H1 (cell line): ENCODE data around the gene OR8B4. TPM values are rescaled to one million over a fixed set of nuclear protein-coding genes. Genes with fewer than 3 reads are reported as not detected.

ENCODE experiments used
- CTCF ChIA-PET: fragments of 300-600 bp; sonication (Branson Sonifier 250); formaldehyde crosslinking; loops from one replicate; lab custom pipeline; 2021; ENCODE audit not compliant: partially characterized antibody; lab: Charles Lee
- POLR2A ChIA-PET: fragments of 300-600 bp; sonication (Branson Sonifier 250); formaldehyde crosslinking; loops from one replicate; lab custom pipeline; 2021; ENCODE audit warnings: inconsistent platforms; ENCODE audit not compliant: partially characterized antibody; lab: Charles Lee
- DNase-seq, 2 experiments: peaks; one replicate each; pipeline versions ENCODE4 v3.0.0 to v3.0.0-alpha.2; 2010 to 2022; ENCODE audit warnings: low spot score in 2 of 2, low read depth in 1 of 2, mixed read lengths in 1 of 2
- FAIRE-seq: peaks from 2 replicates; lab custom pipeline; 2011; peaks lifted over from hg19 to GRCh38; lab: Jason Lieb, UNC
- H2AFZ ChIP-seq: 2 replicates; pipeline ENCODE4 v1.8.1; 2012; ENCODE audit warnings: low read length, inconsistent platforms
- H2AK5ac ChIP-seq: 2 replicates; pipeline ENCODE4 v1.6.1; 2013; ENCODE audit warnings: low read depth, low read length
- H2BK120ac ChIP-seq: replicated peaks from 2 replicates; pipeline ENCODE3; 2013; ENCODE audit warnings: low read depth, low read length, inconsistent platforms
- H2BK12ac ChIP-seq: 2 replicates; pipeline ENCODE4 v1.6.1; 2013; ENCODE audit warnings: low read depth, low read length
- H2BK15ac ChIP-seq: 2 replicates; pipeline ENCODE4 v1.6.1; 2013; ENCODE audit warnings: low read length
- H2BK20ac ChIP-seq: 2 replicates; pipeline ENCODE4 v1.6.1; 2013; ENCODE audit warnings: low read length
- H2BK5ac ChIP-seq: 2 replicates; pipeline ENCODE4 v1.6.1; 2013; ENCODE audit warnings: low read depth, low read length
- H3K14ac ChIP-seq: 2 replicates; pipeline ENCODE4 v1.6.1; 2013; ENCODE audit warnings: inconsistent platforms; ENCODE audit not compliant: insufficient read length
- H3K18ac ChIP-seq: 2 replicates; pipeline ENCODE4 v1.6.1; 2013; ENCODE audit warnings: low read length; ENCODE audit errors: extremely low read depth
- H3K23ac ChIP-seq: 2 replicates; pipeline ENCODE4 v1.6.1; 2013; ENCODE audit warnings: inconsistent platforms; ENCODE audit not compliant: insufficient read length
- H3K23me2 ChIP-seq: 2 replicates; pipeline ENCODE4 v1.6.1; 2013; ENCODE audit warnings: low read depth, low read length
- H3K27ac ChIP-seq: 2 replicates; pipeline ENCODE4 v1.6.1; 2011; ENCODE audit warnings: low read depth, low read length, inconsistent platforms
- H3K27me3 ChIP-seq, 4 experiments: replicated peaks in 1 of 4; 1 replicate in 1 of 4; 2 replicates in 3 of 4; pipeline versions ENCODE4 v1.6.1 to v1.8.1; 2011 to 2013; ENCODE audit warnings: low read length in 3 of 4, mild to moderate bottlenecking in 3 of 4, inconsistent platforms in 2 of 4, mixed read lengths in 2 of 4, moderate library complexity in 1 of 4; ENCODE audit not compliant: control insufficient read depth in 3 of 4, insufficient read depth in 3 of 4; ENCODE audit errors: extremely low read depth in 1 of 4
- H3K36me3 ChIP-seq, 4 experiments: 2 replicates each; pipeline versions ENCODE4 v1.6.1 to v1.8.1; 2011 to 2013; ENCODE audit warnings: mild to moderate bottlenecking in 4 of 4, low read length in 3 of 4, moderate library complexity in 2 of 4, control low read depth in 1 of 4, inconsistent platforms in 1 of 4; ENCODE audit not compliant: insufficient read depth in 4 of 4, control insufficient read depth in 2 of 4
- H3K4ac ChIP-seq: replicated peaks from 2 replicates; pipeline ENCODE3; 2013; ENCODE audit warnings: low read length, low read depth, mixed read lengths, inconsistent platforms; ENCODE audit not compliant: insufficient read length
- H3K4me1 ChIP-seq, 4 experiments: replicated peaks in 1 of 4; 1 replicate in 1 of 4; 2 replicates in 3 of 4; pipeline versions ENCODE4 v1.6.1 to v1.8.1; 2011 to 2013; ENCODE audit warnings: low read length in 3 of 4, inconsistent platforms in 2 of 4, mixed read lengths in 1 of 4; ENCODE audit not compliant: insufficient read depth in 4 of 4, control insufficient read depth in 3 of 4
- H3K4me2 ChIP-seq, 2 experiments: 2 replicates each; pipeline versions ENCODE4 v1.6.1 to v1.8.1; 2011 to 2013; ENCODE audit warnings: low read depth in 2 of 2, low read length in 2 of 2, control low read depth in 1 of 2, inconsistent platforms in 1 of 2, mild to moderate bottlenecking in 1 of 2; ENCODE audit not compliant: insufficient read depth in 1 of 2
- H3K4me3 ChIP-seq, 4 experiments: fragments of 200-600, 300-600 bp in 1 of 4; sonication (generic), shearing (Covaris generic), sonication (Bioruptor Twin) in 1 of 4; 2 replicates each; pipeline versions ENCODE4 v1.5.1 to v1.8.1; 2011 to 2016; ENCODE audit warnings: low read length in 4 of 4, low read depth in 3 of 4, control low read depth in 2 of 4, inconsistent platforms in 2 of 4, mild to moderate bottlenecking in 2 of 4, mixed read lengths in 1 of 4, moderate library complexity in 1 of 4; ENCODE audit not compliant: insufficient read depth in 2 of 4; ENCODE audit errors: extremely low read depth in 1 of 4
- H3K56ac ChIP-seq: replicated peaks from 2 replicates; pipeline ENCODE3; 2013; ENCODE audit warnings: low read depth, mild to moderate bottlenecking, mixed read lengths, low read length, inconsistent platforms; ENCODE audit not compliant: insufficient read length
- H3K79me1 ChIP-seq: 2 replicates; pipeline ENCODE4 v1.6.1; 2013; ENCODE audit warnings: low read depth, low read length, control low read depth
- H3K79me2 ChIP-seq, 2 experiments: 2 replicates each; pipeline versions ENCODE4 v1.6.1 to v1.8.1; 2012 to 2013; ENCODE audit warnings: low read length in 2 of 2, mild to moderate bottlenecking in 2 of 2, inconsistent platforms in 1 of 2; ENCODE audit not compliant: insufficient read depth in 2 of 2, control insufficient read depth in 1 of 2
- H3K9ac ChIP-seq, 4 experiments: replicated peaks in 1 of 4; 1 replicate in 1 of 4; 2 replicates in 3 of 4; pipeline versions ENCODE4 v1.6.1 to v1.8.1; 2011 to 2013; ENCODE audit warnings: low read depth in 3 of 4, low read length in 3 of 4, control low read depth in 2 of 4, mild to moderate bottlenecking in 2 of 4, moderate library complexity in 2 of 4, inconsistent platforms in 1 of 4; ENCODE audit errors: extremely low read depth in 1 of 4
- H3K9me3 ChIP-seq, 2 experiments: 2 replicates each; pipeline versions ENCODE4 v1.6.1 to v1.8.1; 2012 to 2013; ENCODE audit warnings: mild to moderate bottlenecking in 2 of 2, moderate library complexity in 2 of 2, control low read depth in 1 of 2, inconsistent platforms in 1 of 2, low read depth in 1 of 2, low read length in 1 of 2, mixed read lengths in 1 of 2; ENCODE audit not compliant: insufficient read depth in 2 of 2
- H4K20me1 ChIP-seq, 2 experiments: replicated peaks in 1 of 2; 2 replicates each; pipeline versions ENCODE3 to v1.8.1; 2011 to 2013; ENCODE audit warnings: inconsistent platforms in 2 of 2, low read length in 2 of 2, mild to moderate bottlenecking in 1 of 2; ENCODE audit not compliant: insufficient read depth in 2 of 2, control insufficient read depth in 1 of 2
- H4K5ac ChIP-seq: 2 replicates; pipeline ENCODE4 v1.6.1; 2013; ENCODE audit warnings: low read length, low read depth, mixed read lengths, inconsistent platforms; ENCODE audit not compliant: insufficient read length
- H4K8ac ChIP-seq: 2 replicates; pipeline ENCODE4 v1.8.0; 2013; ENCODE audit warnings: mild to moderate bottlenecking, moderate library complexity, low read length, inconsistent platforms; ENCODE audit not compliant: insufficient read depth; ENCODE audit errors: extremely low read depth
- H4K91ac ChIP-seq: replicated peaks from 2 replicates; pipeline ENCODE3; 2013; ENCODE audit warnings: low read length, mixed read lengths, inconsistent platforms; ENCODE audit not compliant: insufficient read length
- KDM1A ChIP-seq: fragments of 200-600, 300-600 bp; sonication (generic); IDR thresholded peaks from 2 replicates; pipeline ENCODE4 v1.7.1; 2016; ENCODE audit warnings: mild to moderate bottlenecking, low read length, borderline replicate concordance
- YY1 ChIP-seq: IDR thresholded peaks from 2 replicates; pipeline ENCODE4 v1.6.1; 2011; ENCODE audit warnings: low read depth, mild to moderate bottlenecking, low read length
- WGBS, 2 experiments: shearing (Covaris generic) in 1 of 2; methylation state at CpG; one replicate each; pipeline versions ENCODE4 v1.1.6 to v1.1.7; 2013 to 2015; ENCODE audit warnings: low lambda C conversion rate in 2 of 2, mixed read lengths in 2 of 2, inconsistent platforms in 1 of 2, low coverage in 1 of 2, missing lambda C conversion rate in 1 of 2; ENCODE audit not compliant: insufficient replicate concordance in 2 of 2, insufficient coverage in 1 of 2, insufficient read length in 1 of 2; ENCODE audit errors: extremely low coverage in 1 of 2, missing lambda C conversion rate in 1 of 2; 5-methylcytosine and 5-hydroxymethylcytosine counted together
- polyA plus RNA-seq, 7 experiments: library from polyadenylated mRNA; depleted of rRNA in 3 of 7; stranded (reverse) in 5 of 7; unstranded in 2 of 7; fragments of >200 nt in 5 of 7; fragments of 200-250 nt in 2 of 7; gene quantifications; 1 replicate in 5 of 7; 2 replicates in 1 of 7; 4 replicates in 1 of 7; pipeline versions ENCODE4 v1.2.1 to v1.2.3, GENCODE V29; 2011 to 2013; ENCODE audit warnings: missing spikeins in 2 of 7, mixed read lengths in 2 of 7
- total RNA-seq: library from RNA; stranded (reverse); fragmentation: NEBNext Ultra II Directional; extraction: Animal tissue kit (Norgen Biotek cat#: 25700); gene quantifications from 2 replicates; pipeline ENCODE4 v1.2.1, GENCODE V29; 2021

The OR8B4 gene
- total and polyA plus RNA-seq, 2 of the 8 experiments (the other 6 are each of a cell fraction or from before 2014, with no cell fraction given) = not detected

GRCh38 chr11:124470561-124471227 lies 46.0 kb upstream of the OR8B4 start:
- Histone ChIP-seq H3K79me2 (no peaks in the 10 kb centered on the region), H3K79me1 (no peaks in the 10 kb centered on the region), H2BK12ac (no peak overlapping the region), H3K18ac (no peak overlapping the region), H3K4me2 (no peak overlapping the region), H3K56ac (no peak overlapping the region), H3K23ac (no peak overlapping the region), H3K9me3 (no peaks in the 10 kb centered on the region), H3K27me3 (no peaks in the 10 kb centered on the region), H3K36me3 (no peaks in the 10 kb centered on the region), H2BK5ac (no peak overlapping the region), H2BK15ac (no peak overlapping the region), H2AFZ (no peak overlapping the region), H3K14ac (no peak overlapping the region), H3K4me1 (no peaks in the 10 kb centered on the region), H2BK120ac (no peak overlapping the region), H3K4me3 (no peak overlapping the region), H4K8ac (no peak overlapping the region), H3K4ac (no peak overlapping the region), H3K23me2 (no peaks in the 10 kb centered on the region), H4K91ac (no peak overlapping the region), H3K27ac (no peak overlapping the region), H2BK20ac (no peak overlapping the region), H3K9ac (no peak overlapping the region), H4K5ac (no peak overlapping the region), H4K20me1 (no peaks in the 10 kb centered on the region), H2AK5ac (no peak overlapping the region)
- ChIA-PET POLR2A (no interaction called here), CTCF (interaction anchor here (0.7 kb wide), 1 partner anchor 25 kb away, joined by 3 read pairs; no protein-coding TSS in a partner anchor)
- TF ChIP-seq YY1 = no peak
- no peak for TF ChIP-seq KDM1A
- FAIRE-seq (no peak), DNase-seq (no peak)
- WGBS, 2 experiments = 92% methylated on average over 11 of the region's 11 CpGs; no CpG with 5 or more reads in 1 of the 2 experiments
